Measurements from ENCODE around the gene NPAS3.

NPAS3 gene

GRCh38 chr14:33480887-33481184 is 542.2 kb downstream of the NPAS3 start:
- no peak for DNase-seq (ENCODE audit: low read depth)

DNA sequence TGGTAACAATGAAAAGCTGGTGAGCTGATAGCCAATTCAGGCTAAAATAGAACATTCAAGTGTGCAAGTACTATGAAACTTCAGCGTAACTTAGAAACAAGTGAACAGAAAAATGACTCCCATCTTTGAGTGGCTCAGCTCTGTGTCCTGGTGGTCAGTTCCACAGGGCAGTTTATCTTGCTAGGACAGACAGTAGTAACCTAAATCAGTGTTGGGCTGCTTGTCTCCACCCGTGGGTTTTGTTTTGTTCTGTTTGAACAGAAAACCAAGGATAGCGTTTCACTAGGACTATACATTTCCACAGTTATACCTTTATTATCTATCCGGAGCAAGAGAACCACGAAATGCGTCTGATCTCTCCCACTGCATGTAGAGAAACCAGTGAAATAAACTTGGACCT is 544.4 kb downstream of the NPAS3 start:
- DNase-seq (ENCODE audit: low read depth) = no peak

- no peak for DNase-seq (ENCODE audit: low read depth)
Measured at GRCh38 chr14:33483541-33483940, 544.9 kb downstream of the NPAS3 start.

GRCh38 chr14:33484264-33484663 is 545.6 kb downstream of the NPAS3 start:
- DNase-seq (ENCODE audit: low read depth) = no peak

- no peak for DNase-seq (ENCODE audit: low read depth)
Measured at GRCh38 chr14:33486332-33486890, 547.7 kb downstream of the NPAS3 start.

DNA sequence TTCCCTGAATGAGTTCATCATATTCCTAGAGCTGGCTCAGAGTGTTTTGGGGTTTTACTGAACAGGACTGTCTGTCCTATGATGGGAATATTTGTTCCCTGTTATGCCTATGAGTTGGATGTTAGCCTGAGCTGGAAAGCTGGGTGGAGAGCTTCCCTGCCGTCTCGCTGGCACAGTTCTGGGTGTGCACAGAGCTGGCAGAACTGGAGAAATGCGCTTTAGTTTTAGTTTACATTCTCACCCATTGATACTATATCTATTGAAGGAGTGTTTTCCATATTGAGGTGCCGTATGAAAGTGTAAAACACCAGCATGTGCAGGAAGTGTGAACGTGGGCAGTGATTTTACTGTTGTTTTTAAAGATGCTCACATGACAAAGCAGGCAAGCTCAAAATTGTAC is 549.9 kb downstream of the NPAS3 start:
- no peak for DNase-seq (ENCODE audit: low read depth)

DNA sequence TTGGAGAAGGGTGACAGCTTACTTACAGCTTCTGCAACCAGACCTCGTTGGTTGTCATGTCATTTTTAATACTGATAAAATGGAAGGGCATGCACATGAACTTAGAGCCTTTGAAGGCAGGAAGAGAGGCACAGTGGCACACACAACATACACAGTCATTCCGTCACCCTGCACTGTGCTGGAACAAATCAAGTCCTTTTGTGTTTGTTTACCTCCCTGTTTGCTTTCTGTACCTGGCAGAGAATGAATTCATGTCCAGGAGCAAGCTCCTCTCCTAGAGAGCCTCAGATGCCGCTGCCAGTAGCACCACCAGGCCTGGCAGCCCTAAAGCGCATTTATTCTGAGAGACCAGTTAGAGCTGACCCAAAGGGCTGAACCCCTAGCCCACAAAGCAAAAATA is 551.9 kb downstream of the NPAS3 start:
- DNase-seq (ENCODE audit: low read depth) = no peak

DNA sequence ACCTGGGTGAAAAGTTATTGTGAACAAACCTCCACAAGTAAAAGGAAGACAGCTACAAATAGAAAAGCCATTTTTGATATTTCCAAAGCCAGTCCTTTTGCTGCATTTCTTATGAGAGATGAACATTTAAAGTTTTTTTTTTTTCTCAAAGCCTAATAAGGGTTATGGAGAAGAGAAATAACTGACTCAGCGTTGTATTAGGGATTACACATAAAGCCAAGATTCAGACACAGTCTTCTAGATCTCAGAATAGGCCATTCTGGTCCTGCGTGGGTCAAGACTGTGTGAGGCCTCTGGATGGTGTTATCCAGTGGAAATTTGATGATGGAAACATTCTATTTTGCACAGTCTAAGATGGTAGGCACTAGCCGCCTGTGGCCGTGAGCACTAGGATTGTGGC is 552.4 kb downstream of the NPAS3 start:
- DNase-seq (ENCODE audit: low read depth) = no peak

- no peak for DNase-seq (ENCODE audit: low read depth)
Measured at GRCh38 chr14:33492491-33492890, 553.8 kb downstream of the NPAS3 start.

GRCh38 chr14:33493266-33493665 is 554.6 kb downstream of the NPAS3 start:
- no peak for DNase-seq (ENCODE audit: low read depth)

DNA sequence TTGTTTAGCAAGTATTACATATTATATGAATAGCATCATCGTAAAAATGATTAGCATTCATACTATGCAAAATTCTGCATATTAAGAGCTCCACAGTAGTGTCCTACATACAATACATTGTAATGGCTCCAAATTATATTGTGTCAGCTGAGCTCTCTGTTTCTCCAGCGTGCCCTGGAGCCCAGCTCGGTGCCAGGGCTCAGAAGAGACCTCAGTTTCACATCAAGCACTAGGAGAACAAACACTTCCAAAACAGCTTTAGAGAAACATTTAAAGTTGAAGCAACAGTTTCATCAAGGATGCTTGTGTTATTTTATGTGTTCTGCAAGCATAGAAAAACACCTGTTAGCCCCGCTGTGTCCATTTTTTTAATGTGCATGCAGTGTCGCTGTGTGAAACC is 555.3 kb downstream of the NPAS3 start:
- DNase-seq (ENCODE audit: low read depth) = no peak

GRCh38 chr14:33499687-33500086 is 561.0 kb downstream of the NPAS3 start:
- no peak for DNase-seq (ENCODE audit: low read depth)

GRCh38 chr14:33504246-33505099 is 565.8 kb downstream of the NPAS3 start:
- no peak for DNase-seq (ENCODE audit: low read depth)

DNA sequence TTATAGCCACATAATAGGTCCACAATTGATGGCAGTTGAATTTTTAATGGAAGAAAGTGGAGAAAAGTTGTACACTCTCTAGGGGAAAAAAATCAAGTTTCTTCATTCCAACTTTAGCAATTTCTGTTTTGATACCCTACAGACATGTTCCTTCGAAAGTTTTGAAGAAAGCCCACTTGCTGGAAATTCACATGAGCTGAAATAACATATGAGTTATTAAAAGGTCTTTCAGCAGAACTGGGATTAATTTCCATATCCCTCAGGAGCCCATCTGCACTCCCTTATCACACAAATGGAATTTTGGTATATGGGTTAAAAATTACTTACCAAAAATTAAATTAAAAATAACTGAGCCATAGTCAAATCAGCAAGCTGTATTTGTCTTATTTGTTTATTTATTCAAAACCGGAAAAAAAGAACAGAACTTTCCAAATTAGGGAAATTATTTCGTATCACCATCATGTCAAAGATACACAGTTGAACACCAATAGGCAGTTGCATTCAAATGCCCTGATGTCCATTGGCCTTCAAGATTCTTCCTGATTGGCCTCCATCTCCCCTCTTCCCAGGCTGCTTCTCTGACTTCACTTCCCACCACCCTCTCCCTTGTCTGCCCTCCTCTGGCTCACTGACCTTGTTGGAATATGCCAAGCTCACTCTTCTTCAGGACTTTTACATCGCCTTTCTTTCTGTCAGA is 566.7 kb downstream of the NPAS3 start:
- no peak for DNase-seq (ENCODE audit: low read depth)

- DNase-seq (ENCODE audit: low read depth) = no peak
Measured at GRCh38 chr14:33505963-33506329, 567.3 kb downstream of the NPAS3 start.

DNA sequence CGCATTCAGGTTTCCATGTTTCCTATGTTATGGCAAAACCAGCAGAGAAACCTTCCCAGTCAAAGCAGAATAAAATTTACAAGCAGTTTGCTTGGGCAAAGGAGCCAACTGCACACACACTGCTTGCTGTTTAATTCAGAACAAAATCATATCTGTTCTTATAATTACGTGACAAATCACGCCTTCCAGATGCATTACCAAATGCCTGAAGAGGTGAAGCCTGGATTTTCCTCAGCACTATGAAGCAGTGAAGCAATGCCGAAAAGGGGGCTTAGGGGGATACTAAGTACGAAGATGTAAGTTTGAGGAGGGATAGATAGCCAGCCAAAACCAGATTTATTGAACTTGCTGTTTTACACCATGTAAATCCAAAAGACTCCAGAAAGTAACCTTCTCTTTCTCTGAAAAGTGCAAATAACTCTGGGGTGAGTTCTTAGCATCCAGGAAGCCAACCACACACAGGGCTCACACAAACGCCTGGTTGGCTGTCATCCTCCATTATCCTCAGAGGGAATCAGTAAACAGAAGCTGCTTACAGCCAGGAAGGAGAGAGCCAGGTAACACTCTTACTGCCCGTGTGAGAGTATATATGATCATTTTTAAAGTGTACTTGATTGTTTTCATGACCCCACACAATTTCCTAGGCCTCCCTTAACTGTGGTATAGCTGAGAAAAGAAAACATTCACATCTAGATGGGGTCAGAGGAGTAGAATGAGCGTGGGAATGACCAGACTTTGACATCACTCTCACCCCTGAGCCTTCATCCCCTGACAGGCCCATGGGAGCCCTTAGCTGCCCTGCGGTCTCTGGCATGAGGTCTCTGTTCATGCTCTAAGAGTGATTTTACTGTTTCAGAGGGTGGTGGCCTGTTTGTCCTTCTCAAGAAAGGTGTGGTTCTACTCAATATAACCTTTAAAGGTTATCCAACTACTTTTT is 569.7 kb downstream of the NPAS3 start:
- peak; percentile 2 for DNase-seq (ENCODE audit: low read depth)

DNA sequence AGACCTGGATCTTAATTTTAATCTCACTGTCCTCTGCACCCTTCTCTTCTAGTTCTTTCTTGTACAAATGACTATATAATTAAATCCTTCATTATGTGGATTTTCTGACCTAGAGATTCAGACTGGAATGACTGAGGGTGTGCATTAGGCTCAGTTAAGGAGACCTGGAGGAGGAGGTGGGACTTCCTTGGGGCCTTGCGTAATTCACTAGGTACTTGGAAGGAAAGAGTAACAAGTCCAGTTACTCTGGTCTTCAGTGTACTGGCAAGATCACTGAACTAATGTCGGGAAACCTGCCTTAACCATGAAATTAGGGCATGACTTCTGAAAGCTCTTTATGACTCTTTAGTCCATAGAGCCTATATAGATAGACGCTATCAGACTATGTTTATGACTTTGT is 570.8 kb downstream of the NPAS3 start:
- DNase-seq (ENCODE audit: low read depth) = no peak

DNA sequence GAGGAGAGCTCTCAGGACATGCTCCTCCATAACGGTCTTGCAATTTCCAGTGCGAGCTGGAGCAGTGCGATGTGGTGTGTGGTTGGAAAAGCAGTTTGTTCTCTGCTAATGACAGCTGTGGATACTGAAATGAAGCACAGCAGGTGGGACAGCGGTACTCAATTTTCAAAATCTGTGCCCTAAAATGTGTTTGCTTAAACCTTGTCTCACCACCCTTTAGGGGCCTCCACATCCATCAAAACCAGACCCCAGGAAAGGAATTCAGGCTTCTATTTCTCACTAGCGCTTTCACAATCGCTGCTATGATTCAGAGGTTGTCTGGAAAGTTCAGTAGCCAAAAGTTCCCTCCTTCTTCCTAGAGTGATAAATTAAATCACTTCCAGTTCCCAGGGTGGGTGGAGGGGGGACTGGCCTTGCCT is 571.4 kb downstream of the NPAS3 start:
- peak; percentile 43 for DNase-seq (ENCODE audit: low read depth)

- DNase-seq (ENCODE audit: low read depth) = no peak
Measured at GRCh38 chr14:33510991-33511390, 572.3 kb downstream of the NPAS3 start.

- DNase-seq (ENCODE audit: low read depth) = peak; percentile 43
Measured at GRCh38 chr14:33511851-33512640, 573.4 kb downstream of the NPAS3 start.

DNA sequence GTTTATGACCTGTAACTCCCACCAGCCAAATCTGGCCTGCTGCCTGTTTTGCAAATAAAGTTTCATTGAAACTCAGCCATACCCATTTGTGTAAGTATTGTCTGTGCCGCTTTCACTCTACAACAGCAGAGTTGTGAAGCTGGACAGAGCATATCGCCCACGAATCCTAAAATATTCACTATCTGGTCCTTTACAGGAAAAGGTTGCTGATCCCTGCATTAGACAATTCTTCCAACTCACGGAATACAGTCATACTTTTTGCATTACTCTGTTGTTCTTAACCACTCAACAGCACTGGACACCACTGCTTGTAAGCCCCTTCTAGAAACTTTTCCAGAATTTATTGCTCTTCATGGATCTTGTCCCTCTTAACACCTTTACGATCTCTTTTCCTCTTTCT is 576.8 kb downstream of the NPAS3 start:
- DNase-seq (ENCODE audit: low read depth) = no peak

DNA sequence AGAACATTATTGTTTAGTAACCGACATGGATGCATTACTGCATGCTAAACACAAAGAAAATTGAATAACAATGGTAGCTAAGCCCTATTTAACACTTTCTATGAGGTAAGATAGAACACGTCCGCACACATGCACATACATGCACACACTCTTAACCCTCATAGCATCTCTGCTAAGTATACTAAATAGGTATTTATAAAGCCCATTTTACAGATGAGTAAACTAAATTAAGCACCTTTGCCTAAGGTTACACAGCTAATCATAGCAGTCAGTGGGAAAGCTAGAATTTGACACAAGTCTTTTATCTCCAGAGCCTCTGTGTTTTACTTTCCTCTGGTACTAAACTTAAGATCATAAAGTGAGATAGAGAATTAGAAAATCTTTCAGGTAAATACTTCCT is 577.2 kb downstream of the NPAS3 start:
- DNase-seq (ENCODE audit: low read depth) = no peak

Data from stromal cell of bone marrow (primary cell).